Measurements from ENCODE around the gene TP53INP2. TPM values are rescaled to one million over a fixed set of nuclear protein-coding genes. Genes with fewer than 3 reads are reported as not detected.

Gene TP53INP2
- total RNA-seq, 1 donor from 2014 or later: 108 TPM

- no peak for DNase-seq
- intact Hi-C loops (cut with DNase I): loop anchor here (10.0 kb wide), 1 partner anchor 441 kb away; no protein-coding TSS in a partner anchor
- ATAC-seq (ENCODE audit: poor library complexity): no peak
Observed at GRCh38 chr20:34755367-34755766, 51.2 kb downstream of the TP53INP2 start.

GRCh38 chr20:34762031-34762555, 57.9 kb downstream of the TP53INP2 start:
- DNase-seq (no peak), ATAC-seq (ENCODE audit: poor library complexity) (no peak)
- intact Hi-C loops (cut with DNase I): no loop called here

Other genes starting within 250 kb of the TP53INP2 start
- gene DYNLRB1, start 187.9 kb upstream of the TP53INP2 start, total RNA-seq: 148 TPM
- gene MAP1LC3A, start 145.6 kb upstream of the TP53INP2 start, total RNA-seq: 107 TPM
- 10.9 TPM for gene PIGU, start 27.3 kb upstream of the TP53INP2 start, total RNA-seq
- 13.4 TPM for gene NCOA6, start 121.3 kb downstream of the TP53INP2 start, total RNA-seq
- 21.0 TPM for gene GGT7, start 168.5 kb downstream of the TP53INP2 start, total RNA-seq
- 137 TPM for gene ACSS2, start 172.3 kb downstream of the TP53INP2 start, total RNA-seq